HS-27A (cell line): ENCODE data around the gene CTDSPL2.
"Not testable (repeated sequence)": the region's sequence is repeated elsewhere in the genome, so short reads cannot be mapped to it uniquely, and the experiment has no call there.

Experiments used
- DNase-seq: peaks from one replicate; pipeline ENCODE4 v3.0.0-alpha.2; 2012; ENCODE audit warnings: low read depth, missing footprints

CTDSPL2 gene

DNA sequence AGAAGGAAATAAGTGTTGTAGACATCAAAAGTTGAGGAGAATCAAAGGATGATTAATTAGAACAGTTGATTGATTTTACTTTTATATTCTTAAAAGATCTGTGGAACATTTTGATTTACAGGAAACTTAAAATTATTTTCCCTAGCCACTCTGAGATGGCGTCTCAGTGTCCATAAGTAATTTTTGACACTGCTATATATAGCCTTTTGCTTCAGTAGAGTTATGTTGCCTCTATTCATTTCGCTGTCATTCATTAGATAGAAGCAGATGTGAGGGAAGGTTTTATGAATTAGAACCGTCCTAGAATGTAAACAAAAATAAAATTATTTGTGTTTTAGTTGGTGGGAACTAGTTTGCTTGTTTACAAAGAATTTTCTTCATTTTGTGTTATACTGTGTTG is 58.5 kb downstream of the CTDSPL2 start:
- no peak for DNase-seq

DNA sequence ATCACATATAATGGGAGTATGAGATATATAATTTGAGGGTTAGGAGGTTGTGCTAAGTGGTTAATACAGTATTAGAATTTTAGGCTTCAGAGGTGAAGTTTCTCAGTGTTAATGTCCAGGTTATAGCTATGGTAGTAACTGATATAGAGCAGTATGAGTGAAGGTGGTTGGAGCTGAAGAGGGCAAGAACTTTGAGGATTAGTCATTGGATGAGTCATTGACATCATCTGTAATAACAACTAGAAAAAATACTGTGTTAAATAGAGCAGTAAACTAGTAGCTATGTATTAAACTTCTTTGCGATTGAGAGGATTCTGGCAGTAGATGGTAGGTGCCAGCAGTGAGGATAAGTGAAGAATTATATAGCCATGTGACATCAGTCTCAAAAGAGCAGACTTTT is 62.0 kb downstream of the CTDSPL2 start:
- peak; percentile 59 for DNase-seq

DNA sequence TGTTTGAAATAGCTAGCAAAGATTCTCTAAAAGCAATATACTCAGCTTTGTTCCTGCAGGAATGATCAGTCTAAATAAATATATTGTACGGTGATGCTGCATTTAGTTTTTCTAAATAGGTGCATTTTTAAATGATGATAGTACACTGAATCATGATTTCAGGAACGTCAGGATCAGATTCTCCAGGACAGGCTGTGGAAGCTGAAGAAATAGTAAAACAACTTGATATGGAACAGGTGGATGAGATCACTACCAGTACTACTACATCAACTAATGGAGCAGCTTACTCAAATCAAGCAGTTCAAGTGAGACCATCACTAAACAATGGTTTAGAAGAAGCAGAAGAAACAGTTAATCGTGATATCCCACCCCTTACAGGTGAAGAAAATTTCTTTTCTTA is 63.2 kb downstream of the CTDSPL2 start:
- no peak for DNase-seq

DNA sequence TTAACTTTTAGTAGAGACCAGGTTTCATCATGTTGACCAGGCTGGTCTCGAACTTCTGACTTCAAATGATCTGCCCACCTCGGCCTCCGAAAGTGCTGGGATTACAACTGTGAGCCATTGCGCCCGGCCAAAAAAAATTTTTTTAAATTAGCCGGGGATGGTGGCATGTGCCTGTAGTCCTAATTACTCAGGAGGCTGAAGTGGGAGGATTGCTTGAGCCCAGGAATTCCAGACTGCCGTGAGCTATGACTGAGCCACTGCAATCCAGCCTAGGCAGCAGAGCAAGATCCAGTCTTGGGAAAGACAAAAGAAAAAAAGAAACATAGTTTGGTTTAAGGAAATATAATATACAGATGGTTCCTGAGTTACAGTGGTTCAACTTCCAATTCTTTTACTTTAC is 64.6 kb downstream of the CTDSPL2 start:
- DNase-seq = no peak

DNA sequence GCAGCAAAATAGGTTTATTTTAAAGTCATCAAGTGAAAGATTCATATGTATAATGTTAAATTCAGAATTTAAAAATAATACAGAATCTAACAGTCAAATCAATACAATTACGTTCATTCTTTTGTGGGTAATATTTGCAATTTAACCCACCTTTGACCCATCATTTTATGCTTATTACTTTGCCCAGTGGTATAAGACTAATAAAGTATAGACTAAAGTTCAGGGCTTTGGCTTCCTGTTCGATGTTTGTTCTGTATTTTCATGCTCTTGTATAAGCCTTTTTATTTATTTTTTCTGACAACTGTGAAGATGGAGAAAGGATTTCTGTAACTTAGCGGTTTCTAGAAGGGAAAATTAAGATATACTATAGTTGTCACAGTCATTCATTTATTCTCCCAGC is 65.2 kb downstream of the CTDSPL2 start:
- no peak for DNase-seq

DNA sequence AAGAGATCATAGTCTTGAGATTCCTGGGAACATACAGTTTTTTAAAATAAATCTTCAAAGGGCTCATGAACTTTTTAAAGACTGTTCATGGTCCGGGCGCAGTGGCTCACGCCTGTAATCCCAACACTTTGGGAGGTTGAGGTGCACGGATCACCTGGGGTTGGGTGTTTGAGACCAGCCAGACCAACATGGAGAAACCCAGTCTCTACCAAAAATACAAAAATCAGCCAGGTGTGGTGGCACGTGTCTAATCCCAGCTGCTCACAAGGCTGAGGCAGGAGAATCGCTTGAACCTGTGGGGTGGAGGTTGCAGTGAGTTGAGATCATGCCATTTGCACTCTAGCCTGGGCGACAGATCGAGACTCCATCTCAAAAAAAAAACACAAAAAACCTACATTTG is 68.1 kb downstream of the CTDSPL2 start:
- DNase-seq = no peak

DNA sequence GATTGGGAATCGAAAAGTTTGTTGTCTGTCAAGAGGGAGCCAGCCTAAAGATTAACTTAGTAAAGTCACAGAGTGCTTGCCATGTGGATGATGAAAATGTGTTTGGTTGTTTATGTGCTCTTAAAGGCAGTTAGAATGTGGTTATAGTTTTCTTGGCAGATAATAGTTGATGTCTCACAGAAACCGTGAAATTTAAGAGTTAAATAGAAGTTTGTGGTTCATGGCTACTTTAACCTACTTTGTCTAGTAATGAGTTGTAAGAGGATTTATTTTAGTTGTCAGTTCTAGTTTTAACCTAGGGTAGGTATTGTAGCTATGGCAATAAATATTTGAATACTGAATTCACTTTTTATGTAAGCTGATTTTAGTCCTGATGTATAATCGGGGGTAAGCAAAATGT is 73.1 kb downstream of the CTDSPL2 start:
- no peak for DNase-seq

DNA sequence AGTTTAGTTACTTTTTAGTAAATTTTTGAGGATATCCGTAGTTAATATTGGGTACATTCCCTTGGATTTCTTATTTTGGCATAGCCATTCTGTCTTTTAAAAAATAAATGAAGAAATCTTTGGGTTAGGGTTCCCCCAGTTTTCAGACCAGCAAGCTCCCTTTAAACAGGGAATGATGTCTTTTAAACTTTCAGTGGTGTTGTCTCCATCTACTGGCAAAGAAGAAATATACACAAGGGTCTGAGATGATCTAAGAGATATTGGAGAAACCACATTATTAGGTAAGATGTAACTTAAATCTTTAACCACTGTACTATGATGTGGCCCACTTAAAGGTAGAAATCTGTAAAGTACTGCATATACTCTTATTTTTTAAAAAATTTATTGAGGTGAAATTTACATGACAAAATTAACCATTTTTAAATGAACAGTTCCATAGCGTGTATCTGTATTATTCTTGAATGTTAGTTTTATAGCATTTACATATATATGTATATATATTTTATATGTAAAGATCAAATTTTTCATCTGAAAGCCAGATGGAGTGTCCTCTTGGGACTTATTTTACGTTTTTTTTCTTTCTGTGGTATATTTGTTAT is 74.4 kb downstream of the CTDSPL2 start:
- DNase-seq = no peak

DNA sequence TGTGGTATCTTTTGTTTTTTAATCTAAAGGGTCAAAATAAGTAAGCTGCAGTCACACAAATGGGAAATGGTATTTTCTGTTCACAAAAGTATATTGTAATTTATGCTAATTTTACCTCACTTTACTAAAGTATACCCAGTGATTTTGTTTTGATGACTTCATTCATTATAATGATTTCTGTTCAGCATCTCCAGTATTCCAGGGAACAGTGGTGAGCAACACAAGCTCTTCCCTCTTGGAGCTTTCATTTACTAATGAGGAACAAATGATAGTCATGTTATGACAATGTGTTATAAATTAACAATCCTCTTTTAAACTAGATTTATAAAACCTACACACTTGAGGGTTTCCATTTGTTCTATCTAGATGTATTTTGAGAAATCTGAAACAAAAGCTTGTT is 89.0 kb downstream of the CTDSPL2 start:
- no peak for DNase-seq

DNA sequence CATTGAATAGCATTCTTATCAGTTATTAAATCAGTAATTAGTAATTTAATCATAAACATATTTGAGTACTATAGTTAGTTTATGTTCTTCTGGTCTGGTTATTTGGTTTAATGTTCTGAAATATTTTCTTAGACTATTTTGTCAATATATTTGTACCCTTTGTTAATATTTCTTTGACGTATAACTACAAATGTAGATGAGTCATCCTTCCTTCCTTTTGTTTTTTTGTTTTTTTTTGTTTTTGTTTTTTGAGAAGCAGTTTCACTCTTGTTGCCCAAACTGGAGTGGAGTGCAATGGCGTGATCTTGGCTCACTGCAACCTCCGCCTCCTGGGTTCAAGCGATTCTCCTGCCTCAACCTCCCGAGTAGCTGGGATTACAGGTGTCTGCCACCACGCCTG is 92.1 kb downstream of the CTDSPL2 start:
- no peak for DNase-seq

DNA sequence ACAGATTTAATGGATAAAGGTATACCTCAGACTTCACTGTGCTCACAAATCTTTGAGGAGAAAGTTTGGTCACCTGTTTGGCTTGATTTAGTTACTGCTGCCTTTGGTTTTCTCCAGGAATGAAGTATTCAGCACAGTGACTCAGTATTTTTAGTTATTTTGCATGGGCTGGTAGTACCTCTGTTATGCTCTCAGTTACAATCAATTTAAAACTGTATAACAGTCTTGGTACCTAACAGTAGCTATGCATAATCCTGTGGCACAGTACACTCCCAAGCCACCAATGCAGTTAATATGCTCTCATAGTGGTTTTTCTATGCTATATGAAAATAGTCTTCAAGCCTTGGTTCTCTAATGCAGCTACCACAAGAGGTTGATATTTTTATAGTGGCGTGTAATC is 97.6 kb downstream of the CTDSPL2 start:
- no peak for DNase-seq

DNA sequence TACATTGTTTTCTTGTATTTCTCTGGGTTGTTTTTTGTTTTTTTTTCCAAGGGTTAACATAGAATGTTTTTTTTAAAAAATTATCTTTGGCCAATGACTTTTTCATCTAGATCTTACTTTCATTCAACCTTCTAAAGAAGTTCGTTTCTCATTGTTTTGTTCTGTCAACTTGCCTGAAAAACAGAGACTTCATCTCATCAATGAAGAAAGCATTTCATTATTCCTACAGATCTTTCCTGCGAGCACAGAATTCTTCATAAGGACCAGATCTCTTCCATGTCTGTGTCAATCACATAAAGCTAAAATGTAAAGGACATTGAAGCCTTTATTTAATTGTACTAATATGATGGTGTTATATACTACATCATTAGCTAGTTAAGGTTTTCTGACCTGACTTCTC is 99.8 kb downstream of the CTDSPL2 start:
- no peak for DNase-seq

DNA sequence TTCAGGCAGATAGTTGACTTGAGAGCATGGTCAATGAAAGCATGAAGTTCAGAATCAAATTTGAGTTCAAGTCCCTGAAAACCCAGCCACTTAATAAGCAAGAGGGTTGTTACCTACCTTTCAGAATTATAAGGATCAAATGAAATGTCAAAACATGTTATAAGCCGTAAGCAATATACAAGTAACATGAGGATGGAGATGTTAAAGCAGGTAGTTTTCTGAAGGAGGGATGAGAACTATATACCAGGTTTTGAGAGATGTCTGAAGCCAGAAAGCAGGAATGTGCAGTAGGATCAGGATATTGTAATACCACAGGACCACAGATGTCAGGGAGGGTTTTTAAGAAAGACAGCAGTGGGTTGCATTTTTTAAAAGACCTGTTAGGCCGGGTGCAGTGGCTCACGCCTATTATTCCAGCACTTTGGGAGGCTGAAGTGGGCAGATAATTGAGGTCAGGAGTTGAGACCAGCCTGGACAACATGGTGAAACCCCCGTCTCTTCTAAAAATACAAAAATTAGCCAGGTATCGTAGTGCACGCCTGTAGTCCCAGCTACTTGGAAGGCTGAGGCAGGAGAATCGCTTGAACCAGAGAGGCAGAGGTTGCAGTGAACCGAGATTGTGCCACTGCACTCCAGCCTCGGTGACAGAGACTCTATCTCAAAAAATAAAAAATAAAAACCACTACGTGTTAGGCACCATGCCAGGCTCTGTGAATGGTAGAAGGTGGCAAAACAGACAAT is 102.6 kb downstream of the CTDSPL2 start:
- no peak for DNase-seq

DNA sequence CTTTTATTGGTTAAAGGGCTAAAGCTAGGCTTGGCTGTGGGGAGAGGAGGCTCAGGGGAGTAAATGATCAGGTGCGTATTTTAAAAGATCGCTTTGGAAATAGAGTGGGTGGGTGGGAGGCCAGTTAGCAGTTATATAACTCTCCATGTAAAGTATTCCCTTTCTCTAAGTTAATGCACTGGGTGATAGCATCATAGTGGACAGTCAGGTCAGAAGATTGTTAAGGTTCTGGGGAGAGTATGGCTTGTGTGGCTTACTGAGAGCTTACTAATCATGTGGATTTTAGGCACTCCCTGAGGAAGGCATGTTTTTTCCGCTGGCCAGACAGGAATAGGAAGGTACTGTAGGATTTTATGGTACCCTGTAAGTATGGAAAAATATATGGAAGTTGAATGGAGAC is 103.2 kb downstream of the CTDSPL2 start:
- no peak for DNase-seq

DNA sequence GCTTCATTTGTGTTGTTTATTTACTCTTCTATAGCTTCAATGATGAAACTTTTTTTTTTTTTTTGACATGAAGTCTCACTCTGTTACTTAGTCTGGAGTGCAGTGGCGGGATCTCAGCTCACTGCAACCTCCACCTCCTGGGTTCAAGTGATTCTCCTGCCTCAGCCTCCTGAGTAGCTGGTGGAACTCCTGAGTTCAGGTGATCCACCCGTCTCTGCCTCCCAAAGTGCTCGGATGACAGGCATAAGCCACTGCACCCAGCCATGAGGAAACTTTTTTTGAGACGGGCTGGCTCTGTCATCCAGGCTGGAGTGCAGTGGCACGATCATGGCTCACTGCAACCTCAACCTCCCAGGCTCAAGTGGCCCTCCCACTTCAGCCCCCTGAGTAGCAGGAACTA is 104.8 kb downstream of the CTDSPL2 start:
- DNase-seq = not testable (repeated sequence)

DNA sequence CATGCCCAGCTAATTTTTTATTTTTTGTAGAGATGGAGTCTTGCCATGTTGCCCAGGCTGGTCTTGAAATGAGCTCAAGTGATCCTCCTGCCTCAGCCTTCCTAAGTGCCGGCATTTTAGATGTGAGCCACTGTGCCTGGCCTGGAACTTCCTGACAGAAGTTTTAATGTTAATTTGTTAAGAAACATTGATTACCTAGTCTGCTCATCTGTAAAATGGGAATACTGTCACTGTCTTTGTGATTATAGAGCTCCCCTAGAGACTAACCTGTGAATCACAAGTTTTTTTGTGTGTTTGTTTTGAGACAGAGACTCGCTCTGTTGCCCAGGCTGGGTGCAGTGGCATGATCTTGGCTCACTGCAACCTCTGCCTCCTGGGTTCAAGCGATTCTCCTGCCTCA is 105.3 kb downstream of the CTDSPL2 start:
- no peak for DNase-seq

DNA sequence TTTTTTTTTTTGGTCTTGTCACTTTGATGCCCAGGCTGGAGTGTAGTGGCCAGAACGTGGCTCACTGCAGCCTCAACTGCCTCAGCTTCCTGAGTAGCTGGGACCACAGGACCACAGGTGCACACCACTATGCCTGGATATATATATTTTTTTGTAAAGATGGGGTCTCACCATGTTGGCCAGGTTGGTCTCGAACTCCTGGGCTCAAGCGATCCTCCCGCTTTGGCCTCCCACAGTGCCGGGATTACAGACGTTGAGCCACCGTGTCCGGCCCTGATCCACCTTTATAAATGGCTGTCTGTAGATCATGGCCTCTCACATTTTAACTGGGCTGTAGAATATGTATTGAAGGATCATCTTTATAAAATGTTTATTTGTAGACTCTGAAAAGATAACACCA is 107.7 kb downstream of the CTDSPL2 start:
- DNase-seq = no peak

DNA sequence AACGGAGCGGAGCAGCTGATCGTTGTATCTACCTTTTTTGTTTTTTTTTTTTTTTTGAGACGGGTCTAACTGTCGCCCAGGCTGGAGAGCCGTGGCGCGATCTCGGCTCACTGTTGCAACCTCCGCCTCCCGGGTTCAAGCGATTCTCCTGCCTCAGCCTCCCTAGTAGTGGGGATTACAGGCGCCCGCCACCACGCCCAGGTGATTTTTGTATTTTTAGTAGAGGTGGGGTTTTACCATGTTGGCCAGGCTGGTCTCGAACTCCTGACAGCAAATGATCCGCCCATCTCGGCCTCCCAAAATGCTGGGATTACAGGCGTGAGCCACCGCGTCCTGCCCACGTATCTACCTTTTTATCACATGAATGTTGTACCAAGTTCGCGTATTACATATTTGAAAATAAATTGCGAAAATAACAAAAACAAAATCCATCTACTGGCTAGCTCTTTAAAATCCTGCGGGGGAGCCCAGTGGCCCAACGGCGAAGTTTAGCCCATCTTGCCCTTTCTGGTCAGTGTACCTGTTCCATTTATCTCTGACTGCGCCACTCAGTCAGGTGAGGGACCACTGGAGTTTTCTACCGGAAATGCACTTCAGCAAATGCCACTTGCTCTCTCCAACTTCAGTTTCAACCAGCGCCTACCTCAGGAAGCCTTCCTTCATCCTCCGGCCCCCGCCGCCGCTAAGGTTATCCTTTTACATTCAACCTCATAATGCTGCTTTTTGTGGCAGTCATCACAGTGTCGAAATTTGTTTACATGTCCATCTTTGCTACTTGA is 108.3 kb downstream of the CTDSPL2 start:
- no peak for DNase-seq

DNA sequence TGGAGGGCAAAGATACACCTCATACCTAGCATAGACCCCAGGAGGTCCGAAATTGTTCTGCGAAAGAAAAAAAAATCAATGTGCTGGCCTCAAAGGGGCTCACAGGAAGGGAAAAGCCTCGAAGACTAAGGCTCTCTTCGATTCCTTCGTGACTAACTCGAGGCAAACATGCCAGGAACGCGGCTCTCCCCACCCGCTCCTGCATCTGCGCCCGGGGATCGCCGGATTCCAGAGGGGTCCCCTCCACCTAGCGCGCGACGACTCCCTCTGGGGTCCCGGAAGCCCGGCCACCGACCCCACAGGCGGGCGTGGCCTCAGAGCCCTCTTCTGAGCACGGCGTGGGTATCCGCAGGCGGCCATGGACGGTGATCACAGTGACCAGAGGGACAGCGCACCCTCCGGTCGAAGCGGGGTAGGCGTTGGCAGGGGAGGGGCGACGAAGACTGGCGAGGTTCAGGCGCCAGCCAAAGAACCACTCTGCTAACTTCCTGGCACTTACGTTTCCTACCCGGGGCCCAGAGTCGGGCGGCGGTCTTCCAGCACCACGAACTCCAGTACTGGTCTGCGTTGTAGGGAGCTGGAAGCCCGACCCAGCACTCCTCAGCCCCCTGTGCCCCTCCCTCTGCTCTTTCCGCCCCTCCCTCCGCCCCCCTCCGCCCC is 109.0 kb downstream of the CTDSPL2 start:
- DNase-seq = peak; percentile 79

DNA sequence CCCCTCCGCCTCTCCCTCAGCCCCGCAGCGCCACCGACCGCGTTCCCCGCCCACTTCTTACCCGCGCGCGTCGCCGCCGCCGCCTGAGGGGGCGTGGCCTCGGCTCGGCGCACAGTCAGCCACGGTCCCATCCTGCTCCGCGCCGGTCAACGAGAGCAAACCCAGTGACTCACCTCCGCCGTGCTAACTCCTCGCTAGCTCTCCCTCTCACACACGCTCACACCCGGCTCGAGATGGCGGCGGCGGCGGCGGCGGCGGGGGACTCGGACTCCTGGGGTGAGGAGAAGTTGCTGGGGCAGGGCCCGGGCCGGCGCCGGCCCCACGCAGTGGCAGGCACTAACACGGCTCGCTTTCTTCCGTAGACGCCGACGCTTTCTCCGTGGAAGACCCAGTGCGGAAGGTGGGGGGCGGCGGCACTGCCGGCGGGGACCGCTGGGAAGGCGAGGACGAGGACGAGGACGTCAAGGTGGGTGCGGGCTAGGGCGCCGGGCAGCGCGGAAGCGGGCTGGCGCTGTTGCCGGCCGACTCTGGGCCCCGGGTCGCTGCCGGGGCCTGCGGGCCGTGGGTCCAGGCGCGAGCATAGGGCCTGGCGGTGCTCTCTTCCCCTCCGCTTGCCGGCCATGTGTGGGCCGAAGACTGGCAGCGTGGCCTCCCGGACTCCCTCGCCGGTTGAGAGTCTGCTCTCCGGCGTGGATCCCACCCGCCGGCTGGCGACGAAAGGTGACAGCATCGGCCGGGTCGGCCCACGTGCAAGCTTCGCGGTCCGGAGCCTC is 109.7 kb downstream of the CTDSPL2 start, which contains the start of gene EIF3J:
Gene EIF3J, plus strand, starts transcription at position 186 of the 773 bp plus-strand sequence. Its CDS starts 48 bp downstream, at position 234.
- peak; percentile 88 for DNase-seq

DNA sequence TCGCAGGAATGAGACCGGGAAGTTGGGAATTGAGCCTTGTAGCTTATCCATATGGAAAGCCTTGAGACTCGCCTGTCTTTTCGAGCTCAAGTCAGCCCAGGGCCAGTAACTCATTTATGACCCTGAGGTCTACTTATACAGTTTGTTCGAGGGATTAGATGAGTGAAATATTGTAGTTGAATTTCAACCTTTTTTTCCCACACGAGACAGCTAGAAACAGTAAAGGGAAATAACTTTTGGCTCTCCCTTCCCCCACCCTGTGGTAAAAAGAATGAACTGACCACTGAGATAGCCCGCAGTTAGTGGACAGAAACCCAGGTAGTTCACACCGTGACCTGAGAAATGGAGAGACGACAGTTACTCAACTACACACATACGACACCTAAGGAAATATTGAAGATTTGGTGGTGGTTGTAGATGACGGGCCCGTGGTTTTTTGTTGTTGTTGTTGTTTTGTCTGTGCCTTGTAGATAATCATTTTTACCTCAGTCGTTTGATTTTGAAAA is 110.4 kb downstream of the CTDSPL2 start:
- DNase-seq = no peak
